Liver (tissue), 9 donors: Measurements from ENCODE around the gene TEDC1. TPM values are rescaled to one million over a fixed set of nuclear protein-coding genes. Genes with fewer than 3 reads are reported as not detected.

Experiments
- DNase-seq: peaks from one replicate; pipeline ENCODE4 v3.0.0-alpha.2; 2017; ENCODE audit warnings: low spot score
- H3K27ac ChIP-seq, 2 donors: one replicate each; pipeline ENCODE4 v1.7.0; 2013; ENCODE audit warnings: inconsistent platforms in 2 of 2, low read length in 2 of 2, control low read depth in 1 of 2, low read depth in 1 of 2, mild to moderate bottlenecking in 1 of 2
- H3K27me3 ChIP-seq, 4 donors: one replicate each; pipeline versions ENCODE4 v1.6.1 to v1.7.0; 2013; ENCODE audit warnings: low read length in 3 of 4, inconsistent platforms in 1 of 4, mild to moderate bottlenecking in 1 of 4, moderate library complexity in 1 of 4; ENCODE audit not compliant: control insufficient read depth in 4 of 4, insufficient read depth in 4 of 4
- H3K36me3 ChIP-seq, 4 donors: one replicate each; pipeline versions ENCODE4 v1.6.1 to v1.7.0; 2013; ENCODE audit warnings: low read length in 3 of 4, mild to moderate bottlenecking in 3 of 4, low read depth in 1 of 4, moderate library complexity in 1 of 4; ENCODE audit not compliant: control insufficient read depth in 4 of 4, insufficient read depth in 3 of 4
- H3K4me1 ChIP-seq, 4 donors: one replicate each; pipeline versions ENCODE4 v1.6.1 to v1.7.0; 2013; ENCODE audit warnings: low read length in 3 of 4, mild to moderate bottlenecking in 3 of 4, moderate library complexity in 1 of 4; ENCODE audit not compliant: control insufficient read depth in 4 of 4, insufficient read depth in 4 of 4
- H3K4me3 ChIP-seq, 3 donors: one replicate each; pipeline versions ENCODE4 v1.6.1 to v1.7.0; 2013; ENCODE audit warnings: low read length in 3 of 3, control low read depth in 1 of 3, low read depth in 1 of 3, mild to moderate bottlenecking in 1 of 3
- H3K9ac ChIP-seq, 2 donors: one replicate each; pipeline ENCODE4 v1.7.0; 2013; ENCODE audit warnings: low read length in 2 of 2, mild to moderate bottlenecking in 2 of 2, moderate library complexity in 2 of 2, control low read depth in 1 of 2, low read depth in 1 of 2
- H3K9me3 ChIP-seq, 4 donors: one replicate each; pipeline versions ENCODE4 v1.6.1 to v1.7.0; 2013; ENCODE audit warnings: low read length in 3 of 4; ENCODE audit not compliant: control insufficient read depth in 4 of 4
- CTCF ChIP-seq: fragments of 150-350 bp; IDR thresholded peaks from 2 replicates; pipeline ENCODE4 v1.5.1; 2017; ENCODE audit warnings: improper control_type of control experiment, low read depth, low read length; ENCODE audit not compliant: missing input control
- EGR1 ChIP-seq, 2 donors: IDR thresholded peaks; 2 replicates each; pipeline ENCODE4 v1.6.1; 2016 to 2018; ENCODE audit warnings: antibody characterized with exemption in 2 of 2, low read depth in 2 of 2
- FOXA1 ChIP-seq: IDR thresholded peaks from 2 replicates; pipeline ENCODE4 v1.6.1; 2016; ENCODE audit warnings: antibody characterized with exemption
- FOXA2 ChIP-seq: IDR thresholded peaks from 2 replicates; pipeline ENCODE4 v1.6.1; 2016; ENCODE audit warnings: antibody characterized with exemption
- GABPA ChIP-seq, 2 donors: IDR thresholded peaks in 1 of 2; conservative IDR thresholded peaks in 1 of 2; 2 replicates each; pipeline ENCODE4 v1.6.1; 2016; ENCODE audit warnings: antibody characterized with exemption in 2 of 2, mild to moderate bottlenecking in 1 of 2, moderate library complexity in 1 of 2
- HNF4A ChIP-seq, 2 donors: conservative IDR thresholded peaks; 2 replicates each; pipeline ENCODE4 v1.6.1; 2016; ENCODE audit warnings: antibody characterized with exemption in 2 of 2, mild to moderate bottlenecking in 2 of 2
- HNF4G ChIP-seq: IDR thresholded peaks from 2 replicates; pipeline ENCODE4 v1.6.1; 2016; ENCODE audit warnings: antibody characterized with exemption
- JUND ChIP-seq, 2 donors: IDR thresholded peaks; 2 replicates each; pipeline ENCODE4 v1.6.1; 2016; ENCODE audit warnings: antibody characterized with exemption in 2 of 2
- MAX ChIP-seq: IDR thresholded peaks from 2 replicates; pipeline ENCODE4 v1.6.1; 2016; ENCODE audit warnings: antibody characterized with exemption
- NR2F2 ChIP-seq: IDR thresholded peaks from 2 replicates; pipeline ENCODE4 v1.6.1; 2016; ENCODE audit warnings: antibody characterized with exemption
- RAD21 ChIP-seq, 2 donors: IDR thresholded peaks; 2 replicates each; pipeline ENCODE4 v1.6.1; 2016; ENCODE audit warnings: antibody characterized with exemption in 2 of 2, mild to moderate bottlenecking in 2 of 2
- REST ChIP-seq: IDR thresholded peaks from 2 replicates; pipeline ENCODE4 v1.6.1; 2016; ENCODE audit warnings: antibody characterized with exemption, mild to moderate bottlenecking
- RXRA ChIP-seq, 2 donors: IDR thresholded peaks; 2 replicates each; pipeline ENCODE4 v1.6.1; 2017 to 2018; ENCODE audit warnings: antibody characterized with exemption in 2 of 2, mild to moderate bottlenecking in 1 of 2
- SP1 ChIP-seq: IDR thresholded peaks from 2 replicates; pipeline ENCODE4 v1.6.1; 2018; ENCODE audit warnings: antibody characterized with exemption, mild to moderate bottlenecking
- TAF1 ChIP-seq: conservative IDR thresholded peaks from 2 replicates; pipeline ENCODE4 v1.6.1; 2016; ENCODE audit warnings: antibody characterized with exemption, mild to moderate bottlenecking
- YY1 ChIP-seq: IDR thresholded peaks from 2 replicates; pipeline ENCODE4 v1.6.1; 2016; ENCODE audit warnings: antibody characterized with exemption, mild to moderate bottlenecking
- WGBS: extraction: QIAGEN DNeasy Blood & Tissue Kit; methylation state at CpG from one replicate; pipeline ENCODE4 v1.1.7; 2013; 5-methylcytosine and 5-hydroxymethylcytosine counted together
- polyA plus RNA-seq, 2 donors: library from polyadenylated mRNA; stranded (reverse) in 1 of 2; unstranded in 1 of 2; fragments of 200-250 nt in 1 of 2; fragments of >200 nt in 1 of 2; fragmentation: Nextera tagmentation in 1 of 2; extraction: Ambion mirVana in 1 of 2; gene quantifications; one replicate each; pipeline versions ENCODE4 v1.2.1 to v1.2.3, GENCODE V29; 2013 to 2015
- total RNA-seq, 2 donors: library from RNA; depleted of rRNA; stranded (reverse); fragments of >200 nt; gene quantifications; one replicate each; pipeline ENCODE4 v1.2.3, GENCODE V29; 2014
- TF ChIP-seq, protein P1 (sequence below): IDR thresholded peaks from 2 replicates; pipeline ENCODE4 v1.6.1; 2016; ENCODE audit warnings: antibody characterized with exemption
- TF ChIP-seq, protein P2 (sequence below): IDR thresholded peaks from 2 replicates; pipeline ENCODE4 v1.6.1; 2016; ENCODE audit warnings: antibody characterized with exemption
- donor health status: healthy.
- donor health status: healthy.
- donor health status: healthy.
- donor health status: healthy.
- donor health status: healthy.

TEDC1 gene
- total and polyA plus RNA-seq, 4 donors = 0.97 to 7.5 (median 3.2) TPM

- 3% methylated on average over 18 of the region's 18 CpGs for WGBS
- H3K9ac ChIP-seq = no peak overlapping the region
- H3K4me1 ChIP-seq = peaks cover 15 to 32% (median 17%) of the 10 kb centered on the region in 4 donors
- peak overlapping the region; percentile 52 to 85 for H3K27ac ChIP-seq
- H3K36me3 ChIP-seq = peaks cover 0 to 1% (median 0%) of the 10 kb centered on the region in 4 donors
- DNase-seq = peak; percentile 81
- no peaks in the 10 kb centered on the region for H3K27me3 ChIP-seq
- no peak overlapping the region for H3K4me3 ChIP-seq
- no peaks in the 10 kb centered on the region for H3K9me3 ChIP-seq
- TF ChIP-seq CTCF (peak; percentile 11), YY1 (no peak), HNF4G (no peak), FOXA1 (peak; percentile 12), SP1 (peak; percentile 59), HNF4A (conservative IDR thresholded peaks at IDR 0.05) (peak in 1 of 2 donors; percentile 27), JUND (IDR thresholded peaks at IDR 0.05) (no peak), GABPA (IDR thresholded peaks at IDR 0.05 in 1 of 2, conservative IDR thresholded peaks at IDR 0.05 in 1 of 2) (peak in 1 of 2 donors; percentile 38), RXRA (IDR thresholded peaks at IDR 0.05) (peak in 1 of 2 donors; percentile 39), NR2F2 (peak; percentile 73), REST (peak; percentile 55), TAF1 (no peak), FOXA2 (no peak), RAD21 (IDR thresholded peaks at IDR 0.05) (peak; percentile 19 to 26), EGR1 (IDR thresholded peaks at IDR 0.05; ENCODE audit: low read depth in 2 of 2) (no peak), MAX (no peak)
- TF ChIP-seq, protein P1, sequence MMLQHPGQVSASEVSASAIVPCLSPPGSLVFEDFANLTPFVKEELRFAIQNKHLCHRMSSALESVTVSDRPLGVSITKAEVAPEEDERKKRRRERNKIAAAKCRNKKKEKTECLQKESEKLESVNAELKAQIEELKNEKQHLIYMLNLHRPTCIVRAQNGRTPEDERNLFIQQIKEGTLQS = no peak
- TF ChIP-seq, protein P2, sequence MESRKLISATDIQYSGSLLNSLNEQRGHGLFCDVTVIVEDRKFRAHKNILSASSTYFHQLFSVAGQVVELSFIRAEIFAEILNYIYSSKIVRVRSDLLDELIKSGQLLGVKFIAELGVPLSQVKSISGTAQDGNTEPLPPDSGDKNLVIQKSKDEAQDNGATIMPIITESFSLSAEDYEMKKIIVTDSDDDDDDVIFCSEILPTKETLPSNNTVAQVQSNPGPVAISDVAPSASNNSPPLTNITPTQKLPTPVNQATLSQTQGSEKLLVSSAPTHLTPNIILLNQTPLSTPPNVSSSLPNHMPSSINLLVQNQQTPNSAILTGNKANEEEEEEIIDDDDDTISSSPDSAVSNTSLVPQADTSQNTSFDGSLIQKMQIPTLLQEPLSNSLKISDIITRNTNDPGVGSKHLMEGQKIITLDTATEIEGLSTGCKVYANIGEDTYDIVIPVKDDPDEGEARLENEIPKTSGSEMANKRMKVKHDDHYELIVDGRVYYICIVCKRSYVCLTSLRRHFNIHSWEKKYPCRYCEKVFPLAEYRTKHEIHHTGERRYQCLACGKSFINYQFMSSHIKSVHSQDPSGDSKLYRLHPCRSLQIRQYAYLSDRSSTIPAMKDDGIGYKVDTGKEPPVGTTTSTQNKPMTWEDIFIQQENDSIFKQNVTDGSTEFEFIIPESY = no peak
These were observed 9.1 kb upstream of the TEDC1 start for GRCh38 chr14:105481886-105482457.
